Neural cell (in vitro differentiated cells): ENCODE data around the gene EVPLL. TPM values are rescaled to one million over a fixed set of nuclear protein-coding genes. Genes with fewer than 3 reads are reported as not detected.

Experiments
- H2AFZ ChIP-seq: fragments of 200-600, 300-800 bp; sonication (generic), shearing (Covaris generic); 2 replicates; pipeline ENCODE4 v1.6.0; 2014; ENCODE audit warnings: low read depth, mild to moderate bottlenecking, antibody characterized with exemption, low read length, moderate library complexity
- H3F3A ChIP-seq: fragments of 200-600 bp; shearing (Covaris generic); 2 replicates; pipeline ENCODE4 v1.6.1; 2016; ENCODE audit warnings: mild to moderate bottlenecking, moderate library complexity, mixed read lengths, antibody characterized with exemption, low read length; ENCODE audit not compliant: insufficient read depth, poor library complexity, severe bottlenecking
- H3K27ac ChIP-seq: fragments of 200-600, 300-800 bp; sonication (generic), shearing (Covaris generic); 2 replicates; pipeline ENCODE4 v1.5.1; 2014; ENCODE audit warnings: mild to moderate bottlenecking, low read length, moderate library complexity
- H3K27me3 ChIP-seq: fragments of 300-800, 200-600 bp; sonication (generic), shearing (Covaris generic); 2 replicates; pipeline ENCODE4 v1.6.0; 2014; ENCODE audit warnings: mild to moderate bottlenecking, low read depth, low read length, moderate library complexity; ENCODE audit not compliant: insufficient read depth
- H3K36me3 ChIP-seq: fragments of 300-800, 200-600 bp; sonication (generic), shearing (Covaris generic); 2 replicates; pipeline ENCODE4 v1.5.1; 2014; ENCODE audit warnings: mild to moderate bottlenecking, antibody characterized with exemption, low read length, moderate library complexity; ENCODE audit not compliant: insufficient read depth
- H3K4me2 ChIP-seq: fragments of 300-800, 200-600 bp; sonication (generic), shearing (Covaris generic); 2 replicates; pipeline ENCODE4 v1.6.0; 2014; ENCODE audit warnings: mild to moderate bottlenecking, low read length
- H3K4me3 ChIP-seq: fragments of 300-800, 200-600 bp; sonication (generic), shearing (Covaris generic); 2 replicates; pipeline ENCODE4 v1.5.1; 2014; ENCODE audit warnings: mild to moderate bottlenecking, low read length, moderate library complexity
- H3K79me2 ChIP-seq: fragments of 200-600 bp; shearing (Covaris generic); replicated peaks from 2 replicates; pipeline ENCODE4 v1.6.0; 2014; ENCODE audit warnings: mild to moderate bottlenecking, low read length, moderate library complexity; ENCODE audit not compliant: insufficient read depth
- H3K9ac ChIP-seq: fragments of 300-800, 200-600 bp; sonication (generic), shearing (Covaris generic); 2 replicates; pipeline ENCODE4 v1.6.1; 2016; ENCODE audit warnings: mild to moderate bottlenecking, low read length, mixed read lengths
- H3K9me2 ChIP-seq: fragments of 200-600 bp; shearing (Covaris generic); 2 replicates; pipeline ENCODE4 v1.6.1; 2016; ENCODE audit warnings: mild to moderate bottlenecking, low read length, mixed read lengths; ENCODE audit not compliant: insufficient read depth
- H3K9me3 ChIP-seq: fragments of 200-600, 300-800 bp; sonication (generic), shearing (Covaris generic); 2 replicates; pipeline ENCODE4 v1.6.1; 2016; ENCODE audit warnings: mild to moderate bottlenecking, mixed run types, low read length, moderate library complexity, mixed read lengths
- H4K20me1 ChIP-seq: fragments of 200-600 bp; shearing (Covaris generic); 2 replicates; pipeline ENCODE4 v1.6.1; 2016; ENCODE audit warnings: mild to moderate bottlenecking, mixed run types; ENCODE audit not compliant: insufficient read depth
- CTCF ChIP-seq: fragments of 450-650 bp; IDR thresholded peaks from 2 replicates; pipeline ENCODE4 v1.5.1; 2014; ENCODE audit warnings: antibody characterized with exemption, mild to moderate bottlenecking, moderate library complexity; ENCODE audit not compliant: poor library complexity, severe bottlenecking
- EP300 ChIP-seq: fragments of 450-650 bp; conservative IDR thresholded peaks from 2 replicates; pipeline ENCODE4 v1.6.1; 2014; ENCODE audit warnings: antibody characterized with exemption, mild to moderate bottlenecking, moderate library complexity; ENCODE audit not compliant: poor library complexity, severe bottlenecking
- EZH2 ChIP-seq: fragments of 200-600, 300-800 bp; shearing (Covaris generic), sonication (generic); IDR thresholded peaks from 2 replicates; pipeline ENCODE4 v1.6.1; 2014; ENCODE audit warnings: antibody characterized with exemption, low read length, borderline replicate concordance, mild to moderate bottlenecking; ENCODE audit not compliant: insufficient read depth, poor library complexity, severe bottlenecking
- MXI1 ChIP-seq: fragments of 450-650 bp; conservative IDR thresholded peaks from 2 replicates; pipeline ENCODE4 v1.6.1; 2014; ENCODE audit warnings: antibody characterized with exemption, mild to moderate bottlenecking; ENCODE audit not compliant: poor library complexity, severe bottlenecking
- POLR2AphosphoS5 ChIP-seq: IDR thresholded peaks from 2 replicates; pipeline ENCODE4 v1.6.1; 2012
- RAD21 ChIP-seq: fragments of 450-650 bp; conservative IDR thresholded peaks from 2 replicates; pipeline ENCODE4 v1.6.1; 2014; ENCODE audit warnings: antibody characterized with exemption, mild to moderate bottlenecking, moderate library complexity
- REST ChIP-seq: IDR thresholded peaks from 2 replicates; pipeline ENCODE4 v1.6.1; 2012; ENCODE audit warnings: borderline replicate concordance
- SMC3 ChIP-seq: fragments of 450-650 bp; conservative IDR thresholded peaks from 2 replicates; pipeline ENCODE4 v1.6.1; 2014; ENCODE audit warnings: antibody characterized with exemption, mild to moderate bottlenecking, moderate library complexity; ENCODE audit not compliant: poor library complexity
- TAF1 ChIP-seq: IDR thresholded peaks from 2 replicates; pipeline ENCODE4 v1.6.1; 2012; ENCODE audit warnings: low read depth
- polyA plus RNA-seq: library from polyadenylated mRNA; depleted of rRNA; stranded (reverse); fragments of >200 nt; gene quantifications from 2 replicates; pipeline ENCODE4 v1.2.3, GENCODE V29; 2014

The EVPLL gene
- polyA plus RNA-seq, 1 donor from 2014 or later, result not detected

GRCh38 chr17:18353541-18353940, 24.0 kb upstream of the EVPLL start:
- Histone ChIP-seq H3K9me2 (no peaks in the 10 kb centered on the region), H3K27me3 (no peaks in the 10 kb centered on the region), H3K9me3 (no peaks in the 10 kb centered on the region), H4K20me1 (no peaks in the 10 kb centered on the region), H3K9ac (no peak overlapping the region), H3K4me3 (no peak overlapping the region), H3F3A (no peaks in the 10 kb centered on the region), H2AFZ (no peak overlapping the region), H3K79me2 (no peaks in the 10 kb centered on the region), H3K27ac (no peak overlapping the region), H3K4me2 (no peak overlapping the region), H3K36me3 (no peaks in the 10 kb centered on the region)
- TF ChIP-seq EP300 (no peak), REST (no peak), CTCF (no peak), TAF1 (no peak), RAD21 (no peak), EZH2 (no peak), SMC3 (no peak), POLR2AphosphoS5 (no peak), MXI1 (no peak)

GRCh38 chr17:18356624-18357023, 21.0 kb upstream of the EVPLL start:
- TF ChIP-seq CTCF (no peak), EZH2 (no peak), SMC3 (no peak), RAD21 (no peak), EP300 (no peak), POLR2AphosphoS5 (no peak), MXI1 (no peak), TAF1 (no peak), REST (no peak)
- no peaks in the 10 kb centered on the region for H3F3A ChIP-seq
- no peak overlapping the region for H2AFZ ChIP-seq
- no peak overlapping the region for H3K4me3 ChIP-seq
- no peaks in the 10 kb centered on the region for H3K36me3 ChIP-seq
- no peak overlapping the region for H3K27ac ChIP-seq
- H3K9me3 ChIP-seq, result no peaks in the 10 kb centered on the region
- H3K79me2 ChIP-seq, result no peaks in the 10 kb centered on the region
- no peaks in the 10 kb centered on the region for H4K20me1 ChIP-seq
- no peaks in the 10 kb centered on the region for H3K9me2 ChIP-seq
- no peaks in the 10 kb centered on the region for H3K27me3 ChIP-seq
- H3K9ac ChIP-seq, result no peak overlapping the region
- H3K4me2 ChIP-seq, result no peak overlapping the region
